Measurements from ENCODE around the gene C1S.
"Not testable (repeated sequence)": the region's sequence is repeated elsewhere in the genome, so short reads cannot be mapped to it uniquely, and the experiment has no call there.

Gene C1S

DNA sequence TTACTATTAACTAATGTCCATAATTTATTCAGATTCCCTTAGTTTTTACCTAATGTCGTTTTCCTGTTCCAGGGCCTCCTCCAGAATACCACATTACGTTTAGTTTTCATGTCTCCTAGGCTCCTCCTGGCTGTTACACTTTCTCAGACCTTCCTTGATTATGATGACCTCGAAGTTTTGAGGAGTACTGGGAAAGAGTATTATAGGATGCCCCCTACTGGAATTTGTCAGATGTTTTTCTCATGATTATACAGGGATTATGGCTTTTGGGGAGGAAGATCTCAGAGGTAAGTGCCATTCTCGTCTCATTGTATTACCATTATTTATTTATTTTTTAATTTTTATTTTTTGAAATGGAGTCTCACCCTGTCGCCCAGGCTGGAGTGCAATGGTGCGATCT, 17.7 kb upstream of the C1S start:
- DNase-seq (ENCODE audit: low read depth, low spot score) = peak; percentile 32
- no peak overlapping the region for H3K4me3 ChIP-seq (ENCODE audit: low read length)

DNA sequence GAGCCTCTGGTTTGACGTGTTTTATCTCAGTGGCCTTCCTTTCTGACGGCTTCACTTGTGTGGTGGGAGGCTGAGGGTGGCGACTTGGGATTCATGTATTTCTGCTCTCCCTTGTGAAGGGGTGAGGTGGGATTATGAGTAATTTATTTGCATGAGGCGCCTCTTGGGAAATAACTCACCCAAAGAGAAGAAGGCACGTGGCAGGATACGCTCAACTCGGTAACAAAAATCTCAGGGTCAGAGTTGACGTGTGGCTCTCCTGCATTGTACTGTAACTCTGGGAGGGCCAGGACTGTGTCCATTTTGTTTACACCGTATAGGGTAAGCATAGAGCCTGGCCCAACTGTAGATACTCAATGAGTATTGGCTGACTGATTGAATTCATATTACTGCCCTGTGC, 14.6 kb upstream of the C1S start:
- no peak for DNase-seq (ENCODE audit: low read depth, low spot score)
- H3K4me3 ChIP-seq (ENCODE audit: low read length) = no peak overlapping the region

DNA sequence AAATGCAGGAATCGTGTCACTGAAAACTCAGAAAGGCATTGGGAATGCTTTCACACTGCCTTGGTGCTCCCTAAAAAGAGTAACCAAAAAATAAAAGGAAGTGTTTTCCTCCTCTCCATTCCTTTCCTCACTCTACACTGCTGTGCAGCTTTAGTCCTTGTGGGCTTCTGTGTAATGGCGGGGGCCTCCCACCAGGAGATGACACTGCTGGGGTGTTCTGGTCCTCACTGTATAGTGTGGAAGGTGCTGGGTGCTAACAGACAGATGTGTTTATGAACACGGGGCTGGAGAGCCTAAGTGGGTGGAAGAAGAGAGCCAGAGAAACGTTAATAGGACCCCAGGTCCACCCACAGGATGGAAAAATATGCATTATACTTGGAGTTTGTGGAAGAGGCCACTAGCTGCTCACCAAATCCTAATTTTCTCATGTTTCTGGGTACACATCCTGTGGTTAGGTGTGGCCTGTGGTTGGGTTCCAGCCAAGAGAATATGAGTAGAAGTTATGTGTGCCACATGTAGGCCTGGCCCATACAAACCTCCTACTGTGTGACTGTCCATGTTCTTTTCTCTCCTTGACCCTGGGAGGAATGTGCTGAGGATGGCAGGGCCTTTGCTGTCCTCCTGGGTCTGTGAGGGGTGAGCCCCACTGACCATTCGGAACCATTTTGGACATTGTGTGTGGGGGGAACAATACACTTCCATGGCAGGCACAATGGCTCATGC, 14.0 kb upstream of the C1S start:
- DNase-seq (ENCODE audit: low read depth, low spot score) = no peak
- H3K4me3 ChIP-seq (ENCODE audit: low read length) = no peak overlapping the region

DNA sequence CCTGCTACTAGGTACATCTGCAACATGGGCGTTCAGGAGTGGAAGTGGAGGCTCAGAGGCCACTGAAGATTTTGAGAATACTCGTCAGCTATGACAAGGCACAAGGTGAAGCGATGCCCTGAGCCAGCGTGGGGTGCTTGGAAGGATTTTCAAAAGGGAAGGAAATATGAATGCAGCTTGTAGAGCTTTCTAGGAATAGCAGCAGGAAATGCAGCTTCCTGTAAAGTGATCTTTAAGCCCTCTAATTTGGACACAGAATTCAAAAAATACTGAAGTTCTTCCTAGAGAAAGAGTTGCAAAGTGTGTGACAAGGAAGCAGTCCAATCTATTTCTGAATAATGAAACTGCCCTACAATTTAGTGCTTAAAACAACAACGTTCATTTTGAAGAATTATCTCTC, 13.2 kb upstream of the C1S start:
- no peak for DNase-seq (ENCODE audit: low read depth, low spot score)
- H3K4me3 ChIP-seq (ENCODE audit: low read length) = no peak overlapping the region

DNA sequence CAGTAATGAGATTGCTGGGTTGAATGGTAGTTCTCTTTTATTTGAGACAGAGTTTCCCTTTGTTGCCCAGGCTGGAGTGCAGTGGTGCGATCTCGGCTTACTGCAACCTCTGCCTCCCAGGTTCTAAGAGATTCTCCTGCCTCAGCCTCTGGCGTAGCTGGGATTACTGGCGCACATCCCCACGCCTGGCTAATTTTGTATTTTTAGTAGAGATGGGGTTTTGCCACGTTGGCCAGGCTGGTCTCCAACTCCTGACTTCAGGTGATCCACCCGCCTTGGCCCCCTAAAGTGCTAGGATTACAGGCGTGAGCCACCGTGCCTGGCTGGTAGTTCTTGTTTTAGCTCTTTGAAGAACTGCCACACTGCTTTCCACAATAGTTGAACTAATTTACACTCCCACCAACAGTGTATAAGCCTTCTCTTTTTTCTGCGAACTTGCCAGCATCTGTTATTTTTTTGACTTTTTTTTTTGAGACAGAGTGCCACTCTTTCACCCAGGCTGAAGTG, 11.0 kb upstream of the C1S start:
- not testable (repeated sequence) for DNase-seq (ENCODE audit: low read depth, low spot score); H3K4me3 ChIP-seq (ENCODE audit: low read length)

DNA sequence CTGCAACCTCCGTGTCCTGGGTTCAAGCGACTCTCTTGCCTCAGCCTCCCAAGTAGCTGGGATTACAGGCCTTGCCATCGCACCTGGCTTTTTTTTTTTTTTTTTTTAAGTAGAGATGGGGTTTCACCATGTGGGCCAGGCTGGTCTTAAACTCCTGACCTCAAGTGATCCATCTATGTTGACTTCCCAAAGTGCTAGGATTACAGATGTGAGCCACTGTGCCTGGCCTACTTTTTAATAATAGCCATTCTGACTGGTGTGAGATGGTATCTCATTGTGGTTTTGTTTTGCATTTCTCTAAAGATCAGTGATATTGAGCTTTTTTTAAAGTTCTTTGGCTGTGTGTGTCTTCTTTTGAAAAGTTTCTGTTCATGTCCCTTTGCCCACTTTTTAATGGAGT, 10.5 kb upstream of the C1S start:
- not testable (repeated sequence) for DNase-seq (ENCODE audit: low read depth, low spot score); H3K4me3 ChIP-seq (ENCODE audit: low read length)

DNA sequence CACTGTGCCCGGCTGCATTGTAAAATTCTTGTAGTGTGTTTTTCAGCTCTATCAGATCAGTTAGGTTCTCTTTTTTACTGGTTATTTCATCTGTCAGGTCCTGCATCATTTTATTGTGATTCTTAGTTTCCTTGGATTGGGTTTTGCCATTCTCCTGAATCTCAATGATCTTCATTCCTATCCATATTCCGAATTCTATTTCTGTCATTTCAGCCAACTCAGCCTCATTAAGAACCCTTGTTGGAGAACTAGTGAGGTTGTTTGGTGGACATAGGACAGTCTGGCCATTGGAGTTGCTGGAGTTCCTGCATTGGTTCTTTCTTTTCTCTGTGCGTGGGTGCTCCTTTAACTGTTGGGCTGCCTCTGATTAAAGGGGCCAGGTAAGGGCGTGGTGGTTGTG, 5.6 kb upstream of the C1S start:
- H3K4me3 ChIP-seq (ENCODE audit: low read length) = no peak overlapping the region
- no peak for DNase-seq (ENCODE audit: low read depth, low spot score)

DNA sequence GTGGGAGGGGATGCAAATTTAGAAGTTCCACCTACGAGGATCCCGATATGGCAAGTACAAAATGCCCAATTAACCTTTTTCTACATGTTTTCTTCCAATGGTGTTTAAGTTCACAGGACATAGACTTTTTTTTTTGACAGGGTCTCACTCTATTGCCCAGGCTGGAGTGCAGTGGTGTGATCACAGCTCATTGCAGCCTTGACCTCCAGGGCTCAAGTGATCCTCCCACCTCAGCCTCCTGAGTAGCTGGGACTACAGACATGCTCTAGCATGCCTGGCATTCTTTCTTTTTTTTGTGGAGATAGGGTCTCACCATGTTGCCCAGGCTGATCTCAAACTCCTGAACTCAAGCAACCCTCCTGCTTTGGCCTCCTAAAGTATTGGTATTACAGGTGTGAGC, 4.8 kb upstream of the C1S start:
- H3K4me3 ChIP-seq (ENCODE audit: low read length); DNase-seq (ENCODE audit: low read depth, low spot score): not testable (repeated sequence)

DNA sequence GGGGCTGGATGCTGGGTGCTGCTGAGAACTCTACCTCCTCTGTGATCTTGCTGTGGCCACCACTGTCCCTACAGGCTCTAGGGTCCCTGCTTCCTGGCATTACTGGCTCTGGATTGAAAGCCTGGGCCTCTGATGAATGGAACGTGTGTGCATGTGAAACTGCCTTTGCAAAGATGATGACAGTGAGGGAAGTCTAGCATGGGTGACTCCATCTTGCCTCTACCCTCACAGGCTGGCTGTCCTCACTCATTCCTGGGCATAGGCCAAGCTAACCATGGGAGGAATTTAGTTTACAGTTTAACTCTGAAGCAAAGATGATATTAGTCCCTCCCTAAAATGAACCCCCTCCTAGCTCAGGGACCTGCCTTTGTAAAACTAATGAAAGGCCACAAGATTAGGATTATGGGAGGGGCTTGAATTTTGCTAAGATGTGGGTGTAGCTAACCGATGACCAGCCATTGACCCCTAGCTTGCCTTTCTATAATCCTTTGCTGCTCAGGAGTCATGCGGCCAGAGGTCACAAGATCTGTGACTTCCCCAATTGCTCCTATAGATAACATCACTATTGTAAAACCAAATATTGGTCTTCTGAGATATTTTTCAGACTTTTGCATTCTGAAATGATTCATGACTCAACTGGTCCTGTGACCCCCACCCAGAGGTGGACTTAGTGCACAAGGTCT, 2.2 kb upstream of the C1S start:
- no peak for DNase-seq (ENCODE audit: low read depth, low spot score)
- no peak overlapping the region for H3K4me3 ChIP-seq (ENCODE audit: low read length)

DNA sequence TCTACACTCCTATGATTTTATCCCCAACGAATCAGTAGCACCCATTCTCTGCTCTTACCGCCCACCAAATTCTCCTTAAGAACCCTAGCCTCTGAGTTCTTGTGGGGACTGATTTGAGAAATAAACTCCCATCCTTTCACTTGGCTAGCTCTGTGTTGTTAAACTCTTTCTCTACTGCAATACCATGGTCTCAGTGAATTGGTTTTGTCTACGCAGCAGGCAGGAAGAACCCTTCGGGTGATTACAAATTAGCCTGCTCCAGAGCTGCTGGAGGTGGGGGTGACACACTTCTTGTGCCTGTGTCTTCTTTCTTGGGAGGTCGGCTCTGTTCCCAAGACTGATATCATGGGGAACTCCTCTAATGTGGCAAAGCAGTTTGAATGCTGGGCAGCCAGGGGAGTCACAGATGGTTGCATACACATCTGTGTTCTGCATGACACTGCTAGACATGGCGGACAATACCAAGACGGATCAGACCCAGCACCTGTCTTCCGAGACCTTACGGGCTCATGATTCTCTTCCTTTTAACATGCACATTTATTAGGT, 1.6 kb upstream of the C1S start:
- DNase-seq (ENCODE audit: low read depth, low spot score) = no peak
- no peak overlapping the region for H3K4me3 ChIP-seq (ENCODE audit: low read length)

DNA sequence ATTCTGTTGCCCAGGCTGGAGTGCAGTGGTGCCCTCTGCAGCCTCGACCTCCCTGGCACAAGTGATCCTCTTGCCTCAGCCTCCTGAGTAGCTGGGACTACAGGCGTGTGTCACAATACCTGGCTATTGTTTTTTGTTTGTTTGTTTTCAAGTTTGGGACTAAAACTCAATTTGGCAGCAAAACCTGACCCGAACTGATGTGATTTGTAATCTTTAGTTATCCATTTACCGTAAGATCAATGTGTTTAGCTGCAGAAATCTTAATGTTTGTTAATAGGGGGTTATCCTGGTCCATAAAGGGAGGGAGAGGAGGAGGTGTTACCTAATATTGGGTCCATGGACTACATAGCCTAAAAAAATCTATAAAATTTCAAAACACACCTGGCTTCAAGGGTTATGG, 738 bp upstream of the C1S start:
- no peak overlapping the region for H3K4me3 ChIP-seq (ENCODE audit: low read length)
- no peak for DNase-seq (ENCODE audit: low read depth, low spot score)

DNA sequence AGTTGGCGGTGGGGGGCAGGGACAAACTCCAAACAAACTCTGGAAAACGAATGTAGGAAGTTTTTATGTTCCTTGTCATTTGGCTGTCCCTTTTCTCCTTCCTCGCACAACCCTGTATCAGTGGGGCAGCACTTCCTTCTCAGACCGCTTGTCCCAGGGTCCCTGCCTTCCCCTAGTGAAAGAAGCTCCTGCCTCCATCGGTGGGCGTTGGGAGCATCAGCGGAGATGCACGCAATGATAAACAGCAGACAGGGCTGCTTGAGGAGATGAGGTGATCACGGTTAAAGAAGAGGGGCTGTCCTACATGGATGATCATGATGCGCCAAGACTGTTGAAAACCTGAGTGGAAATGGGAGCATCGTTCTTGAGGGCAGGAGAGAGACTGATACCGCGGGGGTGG, 620 bp downstream of the C1S start:
- H3K4me3 ChIP-seq (ENCODE audit: low read length) = no peak overlapping the region
- DNase-seq (ENCODE audit: low read depth, low spot score) = no peak

DNA sequence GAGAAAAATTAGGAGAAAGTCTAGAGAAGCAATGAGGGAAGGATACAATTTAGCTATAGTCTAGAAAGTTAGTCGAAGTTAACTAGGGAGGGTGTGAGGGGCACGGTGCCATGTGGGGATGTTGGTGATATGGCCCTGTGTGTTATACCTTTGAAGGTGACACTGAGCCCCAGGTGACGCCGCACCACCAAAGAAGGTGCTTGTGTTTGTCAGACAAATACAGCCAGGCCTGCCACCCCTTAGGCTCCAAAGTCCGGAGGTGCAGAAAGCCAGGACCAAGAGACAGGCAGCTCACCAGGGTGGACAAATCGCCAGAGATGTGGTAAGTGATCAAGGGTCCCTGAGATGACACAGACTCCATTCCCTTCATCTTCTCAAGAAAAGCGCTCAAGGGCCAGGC, 1.1 kb downstream of the C1S start:
- no peak for DNase-seq (ENCODE audit: low read depth, low spot score)
- no peak overlapping the region for H3K4me3 ChIP-seq (ENCODE audit: low read length)

DNA sequence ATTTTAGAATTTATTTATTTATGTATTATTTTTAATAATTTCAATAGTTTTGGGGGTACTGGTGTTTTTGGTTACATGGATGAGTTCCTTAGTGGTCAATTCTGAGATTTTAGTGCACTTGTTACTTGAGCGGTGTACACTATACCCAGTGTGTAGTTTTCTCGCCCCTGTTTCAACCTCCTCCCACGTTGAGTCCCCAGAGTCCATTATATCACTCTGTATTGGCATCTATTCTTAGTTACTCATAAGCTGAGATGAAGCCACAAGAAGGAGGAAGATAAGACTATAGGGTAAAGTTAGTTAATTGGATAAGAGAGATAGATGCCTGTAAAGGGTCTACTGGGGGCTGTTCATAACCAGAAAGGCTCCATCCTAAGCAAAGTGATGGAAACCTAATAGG, 4.0 kb downstream of the C1S start:
- no peak overlapping the region for H3K4me3 ChIP-seq (ENCODE audit: low read length)
- DNase-seq (ENCODE audit: low read depth, low spot score) = no peak

DNA sequence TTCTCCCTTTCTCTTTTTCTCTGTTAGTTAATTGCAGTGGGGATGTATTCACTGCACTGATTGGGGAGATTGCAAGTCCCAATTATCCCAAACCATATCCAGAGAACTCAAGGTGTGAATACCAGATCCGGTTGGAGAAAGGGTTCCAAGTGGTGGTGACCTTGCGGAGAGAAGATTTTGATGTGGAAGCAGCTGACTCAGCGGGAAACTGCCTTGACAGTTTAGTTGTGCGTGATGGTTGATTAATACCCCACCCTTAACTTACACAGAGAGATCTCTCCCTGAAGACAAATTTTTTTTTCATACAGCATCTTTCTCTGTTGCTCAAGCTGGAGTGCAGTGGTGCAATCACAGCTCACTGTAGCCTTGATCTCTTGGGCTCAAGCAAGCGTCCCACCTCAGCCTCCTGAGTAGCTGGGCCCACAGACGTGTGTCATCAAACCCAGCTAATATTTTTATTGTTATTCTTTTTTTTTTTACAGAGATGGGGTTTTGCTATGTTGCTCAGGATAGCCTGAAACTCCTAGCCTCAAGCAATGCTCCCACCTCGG, 4.6 kb downstream of the C1S start:
- no peak overlapping the region for H3K4me3 ChIP-seq (ENCODE audit: low read length)
- DNase-seq (ENCODE audit: low read depth, low spot score) = no peak

DNA sequence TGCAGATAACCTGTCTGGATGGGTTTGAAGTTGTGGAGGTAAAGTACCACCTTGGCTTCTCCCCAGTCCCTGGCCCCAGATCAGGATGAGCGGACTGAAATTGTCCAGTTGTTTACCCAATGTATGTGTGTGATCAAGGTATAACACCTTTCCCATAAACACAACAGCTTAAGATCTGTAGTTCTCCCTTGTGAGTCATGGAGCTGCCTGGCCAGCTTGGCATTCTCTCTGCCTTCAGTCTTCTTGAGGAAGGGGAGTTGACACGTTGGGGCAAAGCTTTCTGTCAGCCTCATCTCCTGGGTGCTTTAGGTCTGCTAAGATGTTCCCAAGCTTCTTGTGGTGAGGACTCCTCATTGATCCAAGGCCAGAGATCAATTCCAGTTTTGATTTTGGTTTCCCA, 6.1 kb downstream of the C1S start:
- no peak overlapping the region for H3K4me3 ChIP-seq (ENCODE audit: low read length)
- DNase-seq (ENCODE audit: low read depth, low spot score) = no peak

DNA sequence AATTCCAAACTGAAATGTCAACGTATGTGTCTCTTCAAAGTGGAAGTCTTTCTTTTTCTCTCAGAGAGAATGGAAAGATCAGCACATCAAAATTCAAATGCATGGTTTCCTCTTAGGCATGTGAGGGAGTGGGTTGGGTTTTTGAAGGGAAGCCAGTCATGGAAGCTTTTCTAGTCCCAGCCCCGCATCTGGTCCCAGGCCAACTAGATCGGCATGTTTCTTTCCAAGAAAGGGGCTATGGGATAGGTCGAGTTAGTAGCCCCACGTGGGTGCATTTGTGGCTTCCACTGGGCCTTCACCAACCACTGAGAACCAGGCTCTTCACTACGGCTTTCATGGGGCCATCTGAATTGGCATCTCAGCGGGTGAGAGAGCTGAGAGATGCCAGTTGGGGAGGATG, 6.6 kb downstream of the C1S start:
- no peak overlapping the region for H3K4me3 ChIP-seq (ENCODE audit: low read length)
- no peak for DNase-seq (ENCODE audit: low read depth, low spot score)

DNA sequence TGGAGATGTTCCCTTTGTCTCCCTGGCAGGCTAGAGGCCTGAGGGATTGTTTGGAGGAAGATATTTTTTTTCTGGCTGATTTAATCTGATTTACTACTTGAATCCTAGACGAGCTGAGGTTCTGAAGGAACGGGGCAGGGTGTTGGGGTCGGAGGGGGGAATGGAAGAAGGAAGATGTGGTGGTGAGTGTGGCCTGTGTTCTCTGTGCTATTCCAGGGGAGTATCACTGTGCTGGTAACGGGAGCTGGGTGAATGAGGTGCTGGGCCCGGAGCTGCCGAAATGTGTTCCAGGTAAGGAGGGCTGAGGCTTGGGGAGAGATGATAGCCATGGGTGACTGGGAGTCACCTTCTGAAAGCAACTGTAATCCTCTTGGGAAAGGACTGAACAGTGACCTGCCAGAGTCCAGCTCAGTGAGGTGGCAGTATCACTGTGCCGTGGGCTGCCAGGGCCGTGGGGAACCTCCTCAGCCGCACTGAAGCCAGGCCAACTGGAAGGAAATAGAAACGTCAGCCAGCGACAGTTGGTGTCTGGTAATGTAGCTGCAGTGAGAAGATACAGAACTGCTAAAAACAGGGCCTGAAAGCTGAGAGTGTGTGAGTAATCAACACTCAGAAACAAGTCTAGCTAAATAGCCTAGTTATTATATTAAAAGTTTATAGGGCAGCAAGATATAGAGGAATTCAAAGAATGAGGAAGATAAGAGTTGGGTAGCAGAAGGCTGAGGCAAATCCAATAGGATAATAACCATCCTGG, 7.9 kb downstream of the C1S start:
- no peak overlapping the region for H3K4me3 ChIP-seq (ENCODE audit: low read length)
- DNase-seq (ENCODE audit: low read depth, low spot score) = no peak

DNA sequence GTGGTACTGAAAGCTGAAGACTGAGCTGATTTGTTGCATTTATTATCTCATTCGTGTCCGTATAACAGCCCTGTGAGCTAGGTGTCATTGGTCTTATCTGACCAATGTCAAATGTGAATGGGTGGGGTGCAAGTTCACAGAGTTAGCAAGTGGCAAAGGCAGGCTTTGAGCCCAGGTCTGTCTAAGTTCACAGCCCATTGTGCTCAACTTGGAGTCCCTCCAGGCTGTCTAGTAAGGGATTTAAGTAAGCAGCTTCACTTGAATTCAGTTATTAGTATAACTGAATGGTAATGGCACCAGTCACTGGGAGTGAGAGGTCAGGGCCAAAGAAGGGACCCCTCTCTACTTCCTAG, 8.5 kb downstream of the C1S start:
- no peak for DNase-seq (ENCODE audit: low read depth, low spot score)

DNA sequence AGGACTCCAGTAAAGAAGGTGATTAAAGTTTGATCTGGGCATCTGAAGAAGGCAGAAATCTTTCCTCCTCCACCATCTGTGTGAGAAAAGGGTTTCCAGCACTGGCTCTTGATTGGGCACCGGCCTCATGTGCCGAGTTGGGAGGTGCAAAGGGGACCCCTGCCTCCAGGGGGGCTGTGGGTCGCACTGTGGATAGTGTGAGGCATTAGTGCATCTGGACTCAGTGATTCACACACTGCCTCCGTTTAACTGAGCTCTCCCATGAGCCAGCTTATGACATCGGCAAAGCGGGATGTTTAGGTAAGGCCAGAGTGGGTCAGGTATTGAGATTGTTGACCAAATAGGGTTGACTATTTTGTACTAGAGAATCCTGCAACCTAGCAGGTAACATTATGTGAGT, 8.9 kb downstream of the C1S start:
- no peak for DNase-seq (ENCODE audit: low read depth, low spot score)
- no peak overlapping the region for H3K4me3 ChIP-seq (ENCODE audit: low read length)

More for the DNA sequence above, 8.5 kb downstream of the C1S start:
- no peak overlapping the region for H3K4me3 ChIP-seq (ENCODE audit: low read length)
